HTR-8/SVneo (cell line): Measurements from ENCODE around the gene NLRP1.

Experiments used
- DNase-seq: peaks from one replicate; pipeline ENCODE4 v3.0.0; 2011; ENCODE audit warnings: low spot score, mixed read lengths; ENCODE audit not compliant: insufficient read length
- FAIRE-seq: peaks from 2 replicates; lab custom pipeline; 2011; peaks lifted over from hg19 to GRCh38; lab: Jason Lieb, UNC

NLRP1 gene

DNA sequence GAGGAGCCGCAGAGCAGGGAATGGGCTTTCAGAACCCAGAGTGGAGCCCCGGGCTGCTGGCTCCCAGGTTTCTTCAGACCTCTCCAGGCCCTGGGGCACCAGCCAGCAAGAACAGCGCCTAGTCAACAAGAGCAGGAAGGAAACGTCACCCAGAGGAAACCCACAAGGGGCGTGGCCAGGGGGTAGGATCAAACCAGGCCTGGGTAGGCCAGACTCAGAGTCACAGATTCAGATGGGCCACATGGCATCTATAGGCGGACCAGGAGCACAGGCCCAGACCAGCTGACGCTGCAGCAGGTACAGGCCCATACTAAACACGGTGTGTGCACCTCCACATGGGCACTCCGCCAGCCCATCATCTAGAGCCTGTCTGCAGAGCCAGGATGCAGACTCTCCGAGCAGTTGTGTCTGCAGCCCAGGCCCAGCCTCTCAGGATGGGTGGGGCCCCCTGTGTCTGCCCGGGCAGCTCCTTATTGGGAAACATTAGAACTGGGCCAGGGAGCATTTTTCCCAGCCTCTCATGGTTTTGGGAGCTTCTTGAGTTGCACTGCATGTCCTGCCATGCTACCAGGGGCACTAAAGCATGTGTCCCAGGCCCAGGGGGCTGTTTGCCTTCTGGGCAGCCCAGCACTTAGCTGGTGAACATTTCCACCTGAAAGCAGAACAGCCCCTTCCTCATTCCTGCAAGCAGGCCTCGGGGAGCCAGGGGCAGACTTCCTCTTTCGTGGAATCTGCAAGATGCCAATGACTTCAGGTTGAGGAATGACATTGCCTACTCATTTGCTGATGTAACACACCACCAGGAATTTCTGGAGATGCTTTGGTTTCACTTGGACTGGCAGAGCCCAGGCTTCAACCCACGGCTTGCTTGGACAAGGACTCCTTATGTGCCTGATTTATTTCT, at the start of gene NLRP1:
Gene NLRP1, minus strand, starts transcription at position 127 of the 904 bp plus-strand sequence. CDS start 552 bp downstream, outside the sequence.
- peak; percentile 94 for DNase-seq
- FAIRE-seq = peak; percentile 71

GRCh38 chr17:5631958-5632590, 47.8 kb upstream of the NLRP1 start:
- no peak for FAIRE-seq
- DNase-seq = no peak

DNA sequence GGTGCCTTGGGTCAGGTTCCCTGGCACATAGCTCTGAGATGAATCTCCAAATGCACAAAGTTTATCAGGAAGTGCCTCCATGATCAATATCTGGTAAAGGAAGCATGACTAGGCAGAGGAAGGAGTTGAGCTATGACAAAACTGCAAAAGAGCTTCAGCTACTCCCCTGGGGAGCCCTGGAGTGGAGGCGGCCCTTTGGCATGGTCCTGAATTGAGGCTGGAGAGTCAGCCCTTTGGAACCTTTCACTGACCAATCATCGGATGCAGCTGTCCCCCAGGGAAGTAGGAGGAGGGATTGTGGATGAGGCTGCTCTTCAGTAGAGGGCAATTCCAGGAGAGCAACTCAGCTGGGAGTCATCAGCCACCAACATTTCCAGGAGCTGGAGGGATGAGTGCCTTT, 46.1 kb upstream of the NLRP1 start:
- DNase-seq (no peak), FAIRE-seq (no peak)

- FAIRE-seq (no peak), DNase-seq (no peak)
These were observed 44.8 kb upstream of the NLRP1 start for GRCh38 chr17:5629128-5629527.

- DNase-seq (no peak), FAIRE-seq (no peak)
These were observed 44.0 kb upstream of the NLRP1 start for GRCh38 chr17:5628262-5628661.

DNA sequence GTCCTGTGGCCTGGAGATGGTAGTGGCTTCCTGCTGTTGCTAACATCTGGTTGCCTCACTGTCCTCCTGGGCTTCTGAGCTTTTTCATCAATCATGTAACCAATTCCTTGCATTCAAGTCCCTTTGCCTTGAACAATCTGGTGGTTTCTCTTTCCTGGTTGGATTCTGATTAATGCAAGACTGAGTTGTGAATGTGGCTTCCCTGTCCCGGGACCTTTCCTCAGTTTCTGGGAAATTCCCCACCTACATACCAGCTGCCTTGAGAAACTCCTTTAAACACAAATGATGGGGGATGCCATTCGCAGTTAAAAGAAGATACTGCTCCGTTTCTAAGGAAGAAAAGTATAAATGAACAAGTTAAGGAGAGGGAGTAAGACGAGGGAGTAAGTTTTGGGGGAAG, 39.9 kb upstream of the NLRP1 start:
- DNase-seq (no peak), FAIRE-seq (no peak)

DNA sequence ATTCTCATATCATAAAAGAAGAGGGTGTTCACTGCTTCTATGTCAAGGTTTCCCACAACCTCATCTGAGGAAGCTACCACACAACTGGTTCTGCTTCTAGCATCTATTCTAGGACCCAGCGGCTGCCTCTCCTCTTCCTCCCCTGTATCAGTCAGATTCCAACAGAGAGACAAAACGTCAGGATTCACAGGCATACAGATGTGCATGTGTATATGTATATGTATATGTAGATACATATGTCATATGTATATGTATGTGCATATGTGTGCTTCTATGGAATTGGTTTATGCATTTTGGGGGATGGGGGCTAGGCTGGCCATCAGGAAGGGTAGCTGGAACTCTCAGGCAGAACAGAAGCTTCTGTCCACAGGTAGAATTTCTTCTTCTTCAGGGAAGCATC, 37.4 kb upstream of the NLRP1 start:
- DNase-seq = no peak
- no peak for FAIRE-seq

DNA sequence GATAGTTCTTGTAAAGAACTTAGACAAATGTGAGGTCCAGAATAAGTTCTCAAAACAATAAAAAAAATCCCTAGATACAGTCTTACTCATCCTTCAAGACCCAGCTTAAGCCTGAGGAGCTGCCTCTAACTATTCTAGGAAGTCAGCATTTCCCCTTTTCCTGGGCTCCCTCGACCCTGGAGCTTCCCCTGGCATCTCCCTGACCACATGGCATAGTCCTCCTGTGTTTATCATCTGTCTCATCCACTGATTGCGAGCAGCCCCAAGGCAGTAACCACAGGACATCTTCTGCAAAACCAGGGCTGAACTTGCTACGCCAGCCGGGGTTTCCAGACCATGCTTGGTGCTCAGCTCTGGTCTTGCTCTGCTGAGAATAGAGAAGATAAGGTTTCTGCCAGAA, 36.7 kb upstream of the NLRP1 start:
- FAIRE-seq = no peak

GRCh38 chr17:5619088-5619740, 34.9 kb upstream of the NLRP1 start:
- DNase-seq = no peak
- no peak for FAIRE-seq

More for the DNA sequence above, 36.7 kb upstream of the NLRP1 start:
- DNase-seq = no peak

- FAIRE-seq = no peak
- no peak for DNase-seq
These were observed 34.2 kb upstream of the NLRP1 start for GRCh38 chr17:5618476-5618875.

DNA sequence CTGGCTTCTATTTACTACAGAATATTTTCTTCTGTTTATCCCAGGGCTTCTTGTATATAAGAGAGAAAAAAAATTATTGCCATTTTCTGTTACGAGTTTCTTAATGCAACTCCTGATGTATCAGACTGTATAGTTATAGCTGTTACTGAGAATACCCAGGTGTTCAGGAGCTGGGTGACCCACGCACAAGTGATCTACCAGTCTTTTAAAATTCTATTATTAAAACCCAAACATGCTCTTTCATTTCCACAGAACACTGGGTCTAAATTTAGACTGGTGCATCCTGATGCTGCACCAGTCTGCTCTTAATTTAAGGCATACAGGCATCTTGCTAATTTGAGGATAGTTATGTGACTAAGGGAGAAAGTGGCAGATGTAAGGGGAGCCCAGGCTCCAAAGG, 31.2 kb upstream of the NLRP1 start:
- FAIRE-seq = no peak
- DNase-seq = no peak

DNA sequence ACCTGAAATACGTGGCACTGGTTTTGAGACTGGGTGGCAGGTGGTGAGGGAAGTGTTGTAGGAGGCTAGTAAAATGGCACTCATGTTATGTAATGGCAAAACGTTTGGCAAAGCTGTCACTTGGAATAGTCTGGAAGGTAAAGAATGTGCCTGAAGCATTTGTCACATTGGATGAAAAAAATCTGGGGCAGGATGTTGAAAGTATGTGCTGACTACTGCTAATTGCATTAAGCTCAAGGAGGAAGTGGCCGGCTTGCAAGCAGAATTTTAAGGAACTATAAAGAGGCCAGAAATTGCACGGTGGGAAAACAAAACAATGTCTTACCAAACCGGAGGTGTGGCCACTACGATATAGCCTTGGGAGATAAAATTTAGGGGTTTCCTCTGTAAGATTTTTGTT, 26.6 kb upstream of the NLRP1 start:
- FAIRE-seq = no peak
- no peak for DNase-seq

DNA sequence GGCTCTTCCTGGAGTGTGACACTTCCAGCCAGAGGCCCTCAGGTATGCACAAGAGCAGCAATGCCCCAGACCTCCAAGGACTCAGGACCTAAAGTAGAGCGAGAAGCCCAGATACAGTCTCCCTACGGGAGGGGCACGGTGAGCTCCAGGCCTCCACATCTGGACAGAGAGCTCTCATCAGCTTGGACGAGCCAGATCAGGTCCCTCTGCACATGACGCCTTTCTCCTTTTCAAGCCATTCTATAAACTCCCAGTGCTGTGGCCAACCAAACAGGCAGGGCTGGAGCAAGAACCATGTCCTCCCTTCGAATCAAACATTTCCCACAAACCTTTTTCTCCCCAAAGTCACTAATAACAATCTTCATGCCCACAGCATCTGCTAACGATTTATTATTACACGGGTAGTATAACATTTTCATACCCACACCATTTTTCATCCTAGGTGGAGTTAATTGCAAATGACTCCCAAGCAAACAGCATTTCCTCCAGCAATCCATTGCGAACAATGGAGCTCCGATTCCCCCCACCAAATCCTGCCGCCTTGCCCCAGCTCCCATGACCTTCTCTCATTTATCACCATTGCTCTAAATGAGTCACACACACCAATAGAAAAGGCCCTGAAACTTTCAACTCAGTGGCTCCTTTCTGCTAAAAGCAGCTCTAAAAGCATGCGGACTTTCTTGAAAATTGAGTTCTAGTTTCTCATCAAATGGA, 24.2 kb upstream of the NLRP1 start:
- FAIRE-seq (no peak), DNase-seq (no peak)

DNA sequence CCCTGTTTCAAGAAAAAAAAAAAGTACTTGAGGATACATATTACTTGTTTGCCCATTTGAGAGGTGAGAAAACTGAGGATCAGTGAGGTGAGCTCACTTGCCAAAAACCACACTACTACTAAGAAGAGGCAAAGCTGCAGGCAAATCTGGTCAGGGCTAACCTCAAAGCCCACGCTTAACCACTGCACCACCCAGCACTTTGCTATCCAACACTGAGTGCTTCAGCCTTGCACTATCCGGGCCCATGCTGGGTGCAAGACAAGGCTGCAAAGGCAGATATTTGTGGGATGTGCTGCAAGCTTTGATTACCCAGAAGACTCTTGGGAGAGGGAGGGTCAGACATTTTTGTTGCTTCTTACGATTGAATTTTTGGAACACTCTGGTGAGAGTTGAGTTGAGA, 23.6 kb upstream of the NLRP1 start:
- FAIRE-seq (no peak), DNase-seq (no peak)

- no peak for DNase-seq
- FAIRE-seq = no peak
These were observed 21.1 kb upstream of the NLRP1 start for GRCh38 chr17:5605452-5605851.

DNA sequence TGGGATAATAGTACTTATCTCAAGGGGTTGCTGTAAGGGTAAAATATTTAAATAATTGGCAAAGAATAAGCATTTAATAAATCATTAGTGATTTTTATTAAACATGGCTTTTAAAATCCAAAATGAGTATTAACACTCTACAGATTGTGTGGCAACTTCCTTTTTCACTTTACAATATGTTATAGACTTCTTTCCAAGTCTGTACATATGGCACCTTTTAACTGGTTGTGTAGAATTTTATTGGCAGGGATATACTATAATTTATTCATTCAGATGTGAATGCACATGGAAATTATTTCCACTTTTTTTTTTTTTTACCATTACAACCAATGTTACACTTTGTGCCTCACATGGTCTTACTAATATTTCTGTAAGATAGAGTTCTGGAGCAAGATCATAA, 15.7 kb upstream of the NLRP1 start:
- FAIRE-seq = no peak
- DNase-seq = no peak

GRCh38 chr17:5598457-5598856, 14.1 kb upstream of the NLRP1 start:
- FAIRE-seq = no peak
- no peak for DNase-seq

- DNase-seq (no peak), FAIRE-seq (no peak)
These were observed 12.1 kb upstream of the NLRP1 start for GRCh38 chr17:5596421-5596820.

DNA sequence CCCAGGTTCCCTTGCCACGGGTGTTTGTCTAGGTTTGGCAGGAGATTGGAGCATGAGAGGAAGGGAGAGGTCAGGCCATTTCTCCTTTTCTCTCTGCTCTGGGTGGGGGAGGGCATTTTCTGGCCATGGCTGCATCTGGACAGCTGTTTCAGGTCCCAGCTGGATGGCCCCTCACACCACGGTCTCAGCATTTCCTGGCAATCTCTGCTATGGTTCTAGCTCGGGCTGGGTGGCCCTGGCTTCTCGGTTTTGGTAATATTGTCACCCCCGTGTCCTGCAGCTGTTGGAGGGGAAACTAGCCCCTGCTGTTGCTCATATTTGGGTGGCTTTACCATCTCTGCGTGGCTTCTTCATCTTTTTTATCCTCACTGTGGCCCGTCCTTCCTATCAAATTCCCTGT, 11.5 kb upstream of the NLRP1 start:
- DNase-seq = no peak
- no peak for FAIRE-seq

DNA sequence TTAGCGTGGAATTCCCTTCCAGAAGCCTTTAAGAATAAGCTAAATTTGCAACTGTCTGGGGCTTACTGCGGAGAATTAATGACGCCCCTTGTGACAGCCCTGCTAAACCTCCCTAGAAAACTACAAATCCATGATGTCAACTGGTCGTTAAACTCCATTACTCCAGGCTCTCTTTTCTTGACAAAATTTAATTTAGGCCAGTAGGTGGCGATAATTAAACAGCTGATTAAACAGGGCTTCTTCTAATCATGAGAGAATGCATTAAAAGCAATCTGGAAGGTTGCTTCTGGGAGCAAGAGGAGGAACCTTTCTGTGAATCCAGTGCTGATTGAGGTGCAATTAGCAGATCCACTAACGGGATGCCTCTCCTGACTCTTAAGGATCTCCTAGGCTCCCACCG, 8.1 kb upstream of the NLRP1 start:
- no peak for FAIRE-seq

GRCh38 chr17:5591966-5592365, 7.7 kb upstream of the NLRP1 start:
- no peak for FAIRE-seq

More for the DNA sequence above, 8.1 kb upstream of the NLRP1 start:
- peak; percentile 54 for DNase-seq

More at GRCh38 chr17:5591966-5592365, 7.7 kb upstream of the NLRP1 start:
- DNase-seq = no peak
